BJ (cell line): ENCODE results near the gene PAGE2B. TPM values are rescaled to one million over a fixed set of nuclear protein-coding genes. Genes with fewer than 3 reads are reported as not detected.
"Not testable (repeated sequence)": the region's sequence is repeated elsewhere in the genome, so short reads cannot be mapped to it uniquely, and the experiment has no call there.

Experiments used
- CTCF ChIA-PET: fragments of 350-600 bp; formaldehyde crosslinking; extraction: SDS; loops from one replicate; lab custom pipeline; 2021; ENCODE audit warnings: antibody characterized with exemption, inconsistent platforms; lab: Yijun Ruan, JAX
- POLR2A ChIA-PET: fragments of 300-600 bp; sonication (Branson Sonifier 250); formaldehyde crosslinking; extraction: SDS; loops from one replicate; lab custom pipeline; 2021; ENCODE audit warnings: antibody characterized with exemption; lab: Charles Lee
- DNase-seq: peaks from one replicate; pipeline ENCODE4 v3.0.0-alpha.2; 2011; ENCODE audit warnings: low read depth
- H3K27me3 ChIP-seq: 2 replicates; pipeline ENCODE4 v1.6.0; 2011; ENCODE audit warnings: low read length; ENCODE audit not compliant: control insufficient read depth, insufficient read depth
- H3K36me3 ChIP-seq: 2 replicates; pipeline ENCODE4 v1.5.1; 2011; ENCODE audit warnings: low read length; ENCODE audit not compliant: control insufficient read depth, insufficient read depth
- H3K4me3 ChIP-seq: 2 replicates; pipeline ENCODE4 v1.5.1; 2011; ENCODE audit warnings: low read depth, mild to moderate bottlenecking, control low read depth, low read length
- CTCF ChIP-seq: IDR thresholded peaks from 2 replicates; pipeline ENCODE4 v1.5.1; 2011; ENCODE audit warnings: low read depth, mild to moderate bottlenecking, control low read depth, inconsistent platforms, low read length, moderate library complexity; ENCODE audit not compliant: insufficient read depth
- polyA plus RNA-seq: library from polyadenylated mRNA; depleted of rRNA; stranded (reverse); fragments of >200 nt; gene quantifications from 2 replicates; pipeline ENCODE4 v1.2.3, GENCODE V29; 2011

Gene PAGE2B
- polyA plus RNA-seq, 1 experiment = not detected

- H3K36me3 ChIP-seq = no peaks in the 10 kb centered on the region
- CTCF ChIA-PET = interaction anchor here (0.6 to 1.4 kb wide), 8 partner anchors 17 to 456 kb away, joined by 3 to 8 read pairs (median 3); no protein-coding TSS in a partner anchor
- no peak for TF ChIP-seq CTCF
- no peaks in the 10 kb centered on the region for H3K27me3 ChIP-seq
- DNase-seq = no peak
- H3K4me3 ChIP-seq = no peak overlapping the region
- POLR2A ChIA-PET = no interaction called here
Measured at GRCh38 chrX:55056820-55057674, 17.8 kb upstream of the PAGE2B start.

GRCh38 chrX:55057675-55058249 is 17.1 kb upstream of the PAGE2B start:
- Histone ChIP-seq H3K4me3 (no peak overlapping the region), H3K27me3 (no peaks in the 10 kb centered on the region), H3K36me3 (no peaks in the 10 kb centered on the region)
- peak; percentile 69 for TF ChIP-seq CTCF
- POLR2A ChIA-PET = no interaction called here
- CTCF ChIA-PET = interaction anchor here (0.8 to 1.4 kb wide), 7 partner anchors 18 to 417 kb away, joined by 3 to 8 read pairs (median 3); no protein-coding TSS in a partner anchor
- DNase-seq = no peak

GRCh38 chrX:55067180-55067579 is 7.7 kb upstream of the PAGE2B start:
- DNase-seq, POLR2A ChIA-PET, CTCF ChIA-PET, H3K4me3 ChIP-seq, H3K27me3 ChIP-seq, H3K36me3 ChIP-seq: not testable (repeated sequence)

- Histone ChIP-seq H3K36me3 (no peaks in the 10 kb centered on the region), H3K27me3 (no peaks in the 10 kb centered on the region), H3K4me3 (no peak overlapping the region)
- DNase-seq = no peak
- POLR2A ChIA-PET = no interaction called here
- CTCF ChIA-PET = no interaction called here
- TF ChIP-seq CTCF = no peak
Measured at GRCh38 chrX:55072286-55072685, 2.5 kb upstream of the PAGE2B start.

- Histone ChIP-seq H3K36me3 (no peaks in the 10 kb centered on the region), H3K27me3 (no peaks in the 10 kb centered on the region), H3K4me3 (no peak within 1 kb of the TSS)
- POLR2A ChIA-PET = no interaction called here
- CTCF ChIA-PET = no interaction called here
- DNase-seq = no peak
- TF ChIP-seq CTCF = no peak
Measured at GRCh38 chrX:55088795-55089489, 14.1 kb downstream of the PAGE2B start, which contains the start of gene PAGE2. PAGE2 (plus strand) TSS chrX:55089018; CDS start chrX:55090021, 1,003 bp downstream.
